HEK293 (cell line): Measurements from ENCODE around the gene EIF3L.

Source experiments
- CTCF ChIA-PET: fragments of 350-600 bp; formaldehyde crosslinking; extraction: SDS; loops from one replicate; lab custom pipeline; 2021; ENCODE audit warnings: antibody characterized with exemption; lab: Yijun Ruan, JAX
- POLR2A ChIA-PET: fragments of 300-600 bp; formaldehyde crosslinking; extraction: SDS; loops from one replicate; lab custom pipeline; 2020; ENCODE audit warnings: antibody characterized with exemption, inconsistent platforms; lab: Yijun Ruan, JAX
- H3K27ac ChIP-seq: fragments of 200-500 bp; sonication (Bioruptor generic); 2 replicates; pipeline ENCODE4 v1.5.1; 2014; ENCODE audit warnings: low read depth, low read length, control low read depth, inconsistent platforms; ENCODE audit errors: extremely low read depth
- H3K36me3 ChIP-seq, 2 experiments: fragments of 200-500 bp in 1 of 2; sonication (Bioruptor generic) in 1 of 2; 1 replicate in 1 of 2; 2 replicates in 1 of 2; pipeline ENCODE4 v1.5.1; 2014 to 2017; ENCODE audit warnings: inconsistent platforms in 2 of 2, low read length in 2 of 2; ENCODE audit not compliant: control insufficient read depth in 2 of 2, insufficient read depth in 1 of 2
- H3K4me1 ChIP-seq: fragments of 200-500 bp; sonication (Bioruptor generic); 2 replicates; pipeline ENCODE4 v1.5.1; 2014; ENCODE audit warnings: mild to moderate bottlenecking, low read length, inconsistent platforms; ENCODE audit not compliant: control insufficient read depth, insufficient read depth
- H3K4me3 ChIP-seq: 2 replicates; pipeline ENCODE4 v1.5.1; 2011; ENCODE audit warnings: low read depth, mild to moderate bottlenecking, control low read depth, low read length, moderate library complexity
- H3K9me3 ChIP-seq: fragments of 200-500 bp; sonication (Bioruptor generic); 2 replicates; pipeline ENCODE4 v1.5.1; 2014; ENCODE audit warnings: low read depth, low read length, inconsistent platforms; ENCODE audit not compliant: control insufficient read depth, insufficient read depth
- BCL11B ChIP-seq: fragments of 450-650 bp; formaldehyde crosslinking; IDR thresholded peaks from 2 replicates; pipeline ENCODE4 v1.5.1; 2016; ENCODE audit warnings: low read depth, missing biosample characterization, missing genetic modification characterization
- FEZF1 ChIP-seq: fragments of 450-650 bp; formaldehyde crosslinking; IDR thresholded peaks from 2 replicates; pipeline ENCODE4 v1.5.1; 2016; ENCODE audit warnings: missing biosample characterization, missing genetic modification characterization
- GLIS1 ChIP-seq: fragments of 450-650 bp; formaldehyde crosslinking; IDR thresholded peaks from 2 replicates; pipeline ENCODE4 v1.5.1; 2016; ENCODE audit warnings: missing biosample characterization, missing genetic modification characterization
- HOXC10 ChIP-seq: sonication (generic); formaldehyde crosslinking; IDR thresholded peaks from 2 replicates; pipeline ENCODE4 v1.8.1; 2023; ENCODE audit warnings: mild to moderate bottlenecking, missing genetic modification reagents
- KLF16 ChIP-seq: fragments of 450-650 bp; formaldehyde crosslinking; IDR thresholded peaks from 2 replicates; pipeline ENCODE4 v1.5.1; 2017; ENCODE audit warnings: missing biosample characterization, missing genetic modification characterization
- OSR2 ChIP-seq: fragments of 450-650 bp; formaldehyde crosslinking; IDR thresholded peaks from 2 replicates; pipeline ENCODE4 v1.5.1; 2016; ENCODE audit warnings: missing biosample characterization, missing genetic modification characterization
- PRDM10 ChIP-seq: fragments of 450-650 bp; formaldehyde crosslinking; IDR thresholded peaks from 2 replicates; pipeline ENCODE4 v1.5.1; 2016; ENCODE audit warnings: missing biosample characterization, missing genetic modification characterization
- REPIN1 ChIP-seq: fragments of 450-650 bp; formaldehyde crosslinking; IDR thresholded peaks from 2 replicates; pipeline ENCODE4 v1.5.1; 2017; ENCODE audit warnings: missing biosample characterization, missing genetic modification characterization, low read depth
- SCRT1 ChIP-seq: fragments of 450-650 bp; formaldehyde crosslinking; IDR thresholded peaks from 2 replicates; pipeline ENCODE4 v1.5.1; 2016; ENCODE audit warnings: missing biosample characterization, missing genetic modification characterization, borderline replicate concordance
- SP7 ChIP-seq: fragments of 450-650 bp; formaldehyde crosslinking; IDR thresholded peaks from 2 replicates; pipeline ENCODE4 v1.5.1; 2016; ENCODE audit warnings: missing biosample characterization, missing genetic modification characterization
- ZBTB7A ChIP-seq: fragments of 450-650 bp; formaldehyde crosslinking; IDR thresholded peaks from 2 replicates; pipeline ENCODE4 v1.5.1; 2016; ENCODE audit warnings: low read depth, missing biosample characterization, missing genetic modification characterization
- ZIC2 ChIP-seq: fragments of 450-650 bp; formaldehyde crosslinking; IDR thresholded peaks from 2 replicates; pipeline ENCODE4 v1.5.1; 2016; ENCODE audit warnings: missing biosample characterization, missing genetic modification characterization
- ZNF121 ChIP-seq: fragments of 450-650 bp; formaldehyde crosslinking; IDR thresholded peaks from 2 replicates; pipeline ENCODE4 v1.5.1; 2016; ENCODE audit warnings: missing biosample characterization, missing genetic modification characterization
- ZNF157 ChIP-seq: fragments of 450-650 bp; formaldehyde crosslinking; IDR thresholded peaks from 2 replicates; pipeline ENCODE4 v1.5.1; 2016; ENCODE audit warnings: missing biosample characterization, missing genetic modification characterization
- ZNF169 ChIP-seq: fragments of 450-650 bp; formaldehyde crosslinking; IDR thresholded peaks from 2 replicates; pipeline ENCODE4 v1.5.1; 2016; ENCODE audit warnings: missing biosample characterization, missing genetic modification characterization
- ZNF211 ChIP-seq: fragments of 450-650 bp; formaldehyde crosslinking; IDR thresholded peaks from 2 replicates; pipeline ENCODE4 v1.5.1; 2016; ENCODE audit warnings: low read depth, missing biosample characterization, missing genetic modification characterization
- ZNF223 ChIP-seq: fragments of 450-650 bp; formaldehyde crosslinking; IDR thresholded peaks from 2 replicates; pipeline ENCODE4 v1.5.1; 2016; ENCODE audit warnings: missing biosample characterization, missing genetic modification characterization
- ZNF341 ChIP-seq: fragments of 450-650 bp; formaldehyde crosslinking; IDR thresholded peaks from 2 replicates; pipeline ENCODE4; 2016; ENCODE audit warnings: low read depth, missing biosample characterization, missing genetic modification characterization
- ZNF366 ChIP-seq: fragments of 450-650 bp; formaldehyde crosslinking; conservative IDR thresholded peaks from 2 replicates; pipeline ENCODE4 v1.5.1; 2016; ENCODE audit warnings: missing biosample characterization, missing genetic modification characterization
- ZNF404 ChIP-seq: fragments of 450-650 bp; formaldehyde crosslinking; IDR thresholded peaks from 2 replicates; pipeline ENCODE4 v1.5.1; 2017; ENCODE audit warnings: missing biosample characterization, missing genetic modification characterization
- ZNF473 ChIP-seq: fragments of 450-650 bp; formaldehyde crosslinking; IDR thresholded peaks from 2 replicates; pipeline ENCODE4 v1.5.1; 2017; ENCODE audit warnings: missing biosample characterization, missing genetic modification characterization
- ZNF624 ChIP-seq: fragments of 450-650 bp; formaldehyde crosslinking; IDR thresholded peaks from 2 replicates; pipeline ENCODE4 v1.5.1; 2017; ENCODE audit warnings: missing biosample characterization, missing genetic modification characterization
- ZNF791 ChIP-seq: fragments of 450-650 bp; formaldehyde crosslinking; IDR thresholded peaks from 2 replicates; pipeline ENCODE4 v1.5.1; 2016; ENCODE audit warnings: missing biosample characterization, missing genetic modification characterization

The EIF3L gene

GRCh38 chr22:37870273-37870672 lies 21.1 kb downstream of the EIF3L start:
- Histone ChIP-seq H3K4me1 (no peaks in the 10 kb centered on the region), H3K4me3 (no peak overlapping the region), H3K27ac (no peak overlapping the region), H3K9me3 (no peaks in the 10 kb centered on the region), H3K36me3 (peaks cover 92 to 100% of the 10 kb centered on the region in 2 experiments)
- ChIA-PET CTCF (no interaction called here), POLR2A (no interaction called here)
- TF ChIP-seq ZNF473 (tag by site-specific recombination), result no peak
- no peak for TF ChIP-seq ZNF366 (tag by site-specific recombination)
- no peak for TF ChIP-seq SCRT1
- TF ChIP-seq ZNF121 (tag by site-specific recombination), result no peak
- TF ChIP-seq HOXC10 (CRISPR knock-in tag), result no peak
- TF ChIP-seq FEZF1 (tag by site-specific recombination), result no peak

- Histone ChIP-seq H3K4me3 (no peak overlapping the region), H3K36me3 (peaks cover 81 to 88% of the 10 kb centered on the region in 2 experiments), H3K27ac (no peak overlapping the region), H3K4me1 (0 out of 2 replicates have a peak, but pooled peaks cover 3% of the 10 kb centered on the region), H3K9me3 (no peaks in the 10 kb centered on the region)
- ChIA-PET CTCF (interaction anchor here (0.6 to 2.7 kb wide), 5 partner anchors 15 to 1372 kb away, joined by 3 to 16 read pairs (median 4); no protein-coding TSS in a partner anchor), POLR2A (interaction anchor here (0.7 to 1.2 kb wide), 2 partner anchors 21 to 25 kb away, joined by 3 to 4 read pairs; partner anchors contain the start of gene MICALL1)
- TF ChIP-seq SP7 (tag by site-specific recombination) (peak; percentile 40; the same call in 1 of the 2 replicates), REPIN1 (tag by site-specific recombination) (no peak)
Measured at GRCh38 chr22:37880668-37881440, 31.6 kb downstream of the EIF3L start.

GRCh38 chr22:37884420-37884819 lies 35.2 kb downstream of the EIF3L start:
- H3K27ac ChIP-seq, result no peak overlapping the region
- H3K4me3 ChIP-seq, result no peak overlapping the region
- ChIA-PET CTCF (interaction anchor here (0.6 to 2.6 kb wide), 3 partner anchors 21 to 81 kb away, joined by 3 to 15 read pairs (median 4); no protein-coding TSS in a partner anchor), POLR2A (interaction anchor here (0.7 kb wide), 1 partner anchor 27 kb away, joined by 5 read pairs; no protein-coding TSS in a partner anchor)
- peaks cover 80 to 85% of the 10 kb centered on the region in 2 experiments for H3K36me3 ChIP-seq
- H3K4me1 ChIP-seq, result 0 out of 2 replicates have a peak, but pooled peaks cover 3% of the 10 kb centered on the region
- TF ChIP-seq ZIC2 (tag by site-specific recombination), result no peak
- no peak for TF ChIP-seq ZNF169
- TF ChIP-seq ZNF624 (tag by site-specific recombination), result no peak
- no peak for TF ChIP-seq SP7 (tag by site-specific recombination)
- TF ChIP-seq ZNF404 (tag by site-specific recombination), result no peak
- no peak for TF ChIP-seq ZNF211
- no peak for TF ChIP-seq ZNF223 (tag by site-specific recombination)
- no peak for TF ChIP-seq ZNF791 (tag by site-specific recombination)
- no peak for TF ChIP-seq ZNF157
- no peak for TF ChIP-seq OSR2
- no peaks in the 10 kb centered on the region for H3K9me3 ChIP-seq

GRCh38 chr22:37887584-37888378 lies 38.6 kb downstream of the EIF3L start:
- Histone ChIP-seq H3K4me1 (no peaks in the 10 kb centered on the region), H3K9me3 (no peaks in the 10 kb centered on the region), H3K4me3 (no peak overlapping the region), H3K27ac (no peak overlapping the region), H3K36me3 (peaks cover 65 to 82% of the 10 kb centered on the region in 2 experiments)
- CTCF ChIA-PET, result interaction anchor here (0.6 to 4.2 kb wide), 13 partner anchors 9 to 81 kb away, joined by 3 to 26 read pairs (median 6); partner anchors contain the start of genes C22orf23, MICALL1 and POLR2F
- POLR2A ChIA-PET, result no interaction called here
- TF ChIP-seq OSR2 (no peak), ZBTB7A (tag by site-specific recombination) (no peak), PRDM10 (tag by site-specific recombination) (peak; percentile 70), ZNF341 (tag by site-specific recombination) (peak; percentile 53), GLIS1 (tag by site-specific recombination) (peak; percentile 69), BCL11B (tag by site-specific recombination) (no peak), KLF16 (no peak)
